PC-3 (cell line): ENCODE results near the gene MRPS22. TPM values are rescaled to one million over a fixed set of nuclear protein-coding genes. Genes with fewer than 3 reads are reported as not detected.

Experiments
- ATAC-seq: fragments of 200-7000 bp; cut with Tn5 transposase; 2 replicates; pipeline ENCODE4 v1.9.1; 2020; ENCODE audit warnings: mild to moderate bottlenecking, moderate library complexity
- BruUV-seq: library from RNA; stranded (reverse); fragments of 400-500 nt; replicated peaks from 2 replicates; lab custom pipeline; 2021; lab: Mats Ljungman, UMichigan
- CTCF ChIA-PET: fragments of 300-600 bp; sonication (Branson Sonifier 250); formaldehyde crosslinking; loops from one replicate; lab custom pipeline; 2022; ENCODE audit warnings: antibody characterized with exemption; lab: Charles Lee
- POLR2A ChIA-PET: fragments of 300-600 bp; sonication (Branson Sonifier 250); formaldehyde crosslinking; loops from one replicate; lab custom pipeline; 2022; ENCODE audit warnings: antibody characterized with exemption; ENCODE audit not compliant: unreplicated experiment; lab: Charles Lee
- DNase-seq: peaks from one replicate; pipeline ENCODE4 v3.0.0-alpha.2; 2015
- H2AFZ ChIP-seq: fragments of 300-600 bp; sonication (generic); 2 replicates; pipeline ENCODE4 v1.6.0; 2016; ENCODE audit warnings: antibody characterized with exemption, low read length
- H3F3A ChIP-seq: fragments of 300-600 bp; sonication (generic); one replicate; pipeline ENCODE4 v1.6.0; 2017; ENCODE audit warnings: antibody characterized with exemption, low read length, control low read depth, mild to moderate bottlenecking; ENCODE audit not compliant: unreplicated experiment
- H3K27ac ChIP-seq: fragments of 300-600 bp; sonication (generic); 2 replicates; pipeline ENCODE4 v1.5.1; 2016; ENCODE audit warnings: mild to moderate bottlenecking, low read length
- H3K27me3 ChIP-seq: fragments of 300-600 bp; sonication (generic); 2 replicates; pipeline ENCODE4 v1.6.1; 2016; ENCODE audit warnings: low read length, mixed read lengths
- H3K36me3 ChIP-seq: fragments of 300-600 bp; sonication (generic); 2 replicates; pipeline ENCODE4 v1.6.1; 2016; ENCODE audit warnings: low read depth, mixed run types, low read length, mixed read lengths
- H3K4me1 ChIP-seq: fragments of 300-600 bp; sonication (generic); 2 replicates; pipeline ENCODE4 v1.5.1; 2016; ENCODE audit warnings: low read length; ENCODE audit not compliant: insufficient read depth
- H3K4me2 ChIP-seq: fragments of 300-600 bp; sonication (generic); 2 replicates; pipeline ENCODE4 v1.6.0; 2016; ENCODE audit warnings: low read length
- H3K4me3 ChIP-seq: fragments of 300-600 bp; sonication (generic); 2 replicates; pipeline ENCODE4 v1.5.1; 2016; ENCODE audit warnings: mild to moderate bottlenecking, low read length, mixed read lengths
- H3K79me2 ChIP-seq: fragments of 300-600 bp; sonication (generic); 2 replicates; pipeline ENCODE4 v1.6.1; 2017; ENCODE audit warnings: low read length, mixed read lengths
- H3K9ac ChIP-seq: fragments of 300-600 bp; sonication (generic); 2 replicates; pipeline ENCODE4 v1.6.0; 2016; ENCODE audit warnings: mild to moderate bottlenecking, low read length
- H3K9me2 ChIP-seq: fragments of 300-600 bp; sonication (generic); replicated peaks from 2 replicates; pipeline ENCODE4 v1.6.1; 2016; ENCODE audit warnings: mixed run types, low read length, mixed read lengths
- H3K9me3 ChIP-seq: fragments of 300-600 bp; sonication (generic); 2 replicates; pipeline ENCODE4 v1.6.1; 2016; ENCODE audit warnings: low read length, mixed read lengths
- H4K20me1 ChIP-seq: fragments of 300-600 bp; sonication (generic); 2 replicates; pipeline ENCODE4 v1.6.1; 2016; ENCODE audit warnings: low read length, mixed read lengths
- EZH2 ChIP-seq: fragments of 300-600 bp; sonication (generic); IDR thresholded peaks from one replicate; pipeline ENCODE4 v1.6.1; 2017; ENCODE audit warnings: antibody characterized with exemption, mild to moderate bottlenecking, low read length; ENCODE audit not compliant: unreplicated experiment
- EZH2phosphoT487 ChIP-seq: fragments of 300-600 bp; sonication (generic); IDR thresholded peaks from 2 replicates; pipeline ENCODE4 v1.6.1; 2018; ENCODE audit warnings: mild to moderate bottlenecking, antibody characterized with exemption, low read length, borderline replicate concordance
- intact Hi-C: fragments of 100-400 bp; cut with micrococcal nuclease; formaldehyde crosslinking; loops from 2 replicates; pipeline ENCODE4 v1.9.0; 2023
- total RNA-seq: library from RNA; depleted of rRNA; stranded (reverse); fragments of >200 nt; gene quantifications from 2 replicates; pipeline ENCODE4 v1.2.3, GENCODE V29; 2014
- TF ChIP-seq, protein P1 (sequence below): fragments of 300-600 bp; sonication (generic); conservative IDR thresholded peaks from 2 replicates; pipeline ENCODE4 v1.5.1; 2017; ENCODE audit warnings: antibody characterized with exemption, low read depth, mild to moderate bottlenecking, low read length

MRPS22 gene
- total RNA-seq, 1 experiment from 2014 or later = 73.3 TPM

- H3K27ac ChIP-seq = no peak overlapping the region
- no TSS peak for BruUV-seq
- no peaks in the 10 kb centered on the region for H3K36me3 ChIP-seq
- no peak overlapping the region for H3K4me3 ChIP-seq
- H3K4me2 ChIP-seq = no peak overlapping the region
- no peaks in the 10 kb centered on the region for H3F3A ChIP-seq
- no peaks in the 10 kb centered on the region for H3K79me2 ChIP-seq
- DNase-seq (no peak), ATAC-seq (no peak)
- no peaks in the 10 kb centered on the region for H3K9me2 ChIP-seq
- no peaks in the 10 kb centered on the region for H4K20me1 ChIP-seq
- no peaks in the 10 kb centered on the region for H3K27me3 ChIP-seq
- peaks cover 33% of the 10 kb centered on the region for H3K4me1 ChIP-seq
- intact Hi-C loops = no loop called here
- H3K9ac ChIP-seq = no peak overlapping the region
- no peak overlapping the region for H2AFZ ChIP-seq
- CTCF ChIA-PET = no interaction called here
- TF ChIP-seq, protein P1, sequence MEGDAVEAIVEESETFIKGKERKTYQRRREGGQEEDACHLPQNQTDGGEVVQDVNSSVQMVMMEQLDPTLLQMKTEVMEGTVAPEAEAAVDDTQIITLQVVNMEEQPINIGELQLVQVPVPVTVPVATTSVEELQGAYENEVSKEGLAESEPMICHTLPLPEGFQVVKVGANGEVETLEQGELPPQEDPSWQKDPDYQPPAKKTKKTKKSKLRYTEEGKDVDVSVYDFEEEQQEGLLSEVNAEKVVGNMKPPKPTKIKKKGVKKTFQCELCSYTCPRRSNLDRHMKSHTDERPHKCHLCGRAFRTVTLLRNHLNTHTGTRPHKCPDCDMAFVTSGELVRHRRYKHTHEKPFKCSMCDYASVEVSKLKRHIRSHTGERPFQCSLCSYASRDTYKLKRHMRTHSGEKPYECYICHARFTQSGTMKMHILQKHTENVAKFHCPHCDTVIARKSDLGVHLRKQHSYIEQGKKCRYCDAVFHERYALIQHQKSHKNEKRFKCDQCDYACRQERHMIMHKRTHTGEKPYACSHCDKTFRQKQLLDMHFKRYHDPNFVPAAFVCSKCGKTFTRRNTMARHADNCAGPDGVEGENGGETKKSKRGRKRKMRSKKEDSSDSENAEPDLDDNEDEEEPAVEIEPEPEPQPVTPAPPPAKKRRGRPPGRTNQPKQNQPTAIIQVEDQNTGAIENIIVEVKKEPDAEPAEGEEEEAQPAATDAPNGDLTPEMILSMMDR = no peak
- no peak for TF ChIP-seq EZH2
- TF ChIP-seq EZH2phosphoT487 = no peak
- no peaks in the 10 kb centered on the region for H3K9me3 ChIP-seq
- POLR2A ChIA-PET = no interaction called here
Observed at GRCh38 chr3:139296141-139296718, 47.6 kb upstream of the MRPS22 start.

GRCh38 chr3:139297588-139298311, 46.1 kb upstream of the MRPS22 start:
- H2AFZ ChIP-seq = no peak overlapping the region
- no peaks in the 10 kb centered on the region for H3F3A ChIP-seq
- H3K27me3 ChIP-seq = no peaks in the 10 kb centered on the region
- TF ChIP-seq EZH2 = no peak
- no peak for TF ChIP-seq EZH2phosphoT487
- TF ChIP-seq, protein P1 = no peak
- peak; percentile 49 for DNase-seq
- no peaks in the 10 kb centered on the region for H3K79me2 ChIP-seq
- no peaks in the 10 kb centered on the region for H3K36me3 ChIP-seq
- no peak overlapping the region for H3K9ac ChIP-seq
- H3K4me2 ChIP-seq = 0 out of 2 replicates have a peak overlapping the region, but pooled peaks have one; percentile 2
- intact Hi-C loops = no loop called here
- H3K4me1 ChIP-seq = peaks cover 46% of the 10 kb centered on the region
- H4K20me1 ChIP-seq = no peaks in the 10 kb centered on the region
- CTCF ChIA-PET = interaction anchor here (0.7 to 1.0 kb wide), 2 partner anchors 31 to 56 kb away, joined by 3 read pairs; no protein-coding TSS in a partner anchor
- POLR2A ChIA-PET = no interaction called here
- no peak overlapping the region for H3K27ac ChIP-seq
- no TSS peak for BruUV-seq
- H3K9me3 ChIP-seq = no peaks in the 10 kb centered on the region
- no peaks in the 10 kb centered on the region for H3K9me2 ChIP-seq
- no peak overlapping the region for H3K4me3 ChIP-seq
- peak; percentile 23 for ATAC-seq
